ENCODE data around the gene TMEM164.

The TMEM164 gene

DNA sequence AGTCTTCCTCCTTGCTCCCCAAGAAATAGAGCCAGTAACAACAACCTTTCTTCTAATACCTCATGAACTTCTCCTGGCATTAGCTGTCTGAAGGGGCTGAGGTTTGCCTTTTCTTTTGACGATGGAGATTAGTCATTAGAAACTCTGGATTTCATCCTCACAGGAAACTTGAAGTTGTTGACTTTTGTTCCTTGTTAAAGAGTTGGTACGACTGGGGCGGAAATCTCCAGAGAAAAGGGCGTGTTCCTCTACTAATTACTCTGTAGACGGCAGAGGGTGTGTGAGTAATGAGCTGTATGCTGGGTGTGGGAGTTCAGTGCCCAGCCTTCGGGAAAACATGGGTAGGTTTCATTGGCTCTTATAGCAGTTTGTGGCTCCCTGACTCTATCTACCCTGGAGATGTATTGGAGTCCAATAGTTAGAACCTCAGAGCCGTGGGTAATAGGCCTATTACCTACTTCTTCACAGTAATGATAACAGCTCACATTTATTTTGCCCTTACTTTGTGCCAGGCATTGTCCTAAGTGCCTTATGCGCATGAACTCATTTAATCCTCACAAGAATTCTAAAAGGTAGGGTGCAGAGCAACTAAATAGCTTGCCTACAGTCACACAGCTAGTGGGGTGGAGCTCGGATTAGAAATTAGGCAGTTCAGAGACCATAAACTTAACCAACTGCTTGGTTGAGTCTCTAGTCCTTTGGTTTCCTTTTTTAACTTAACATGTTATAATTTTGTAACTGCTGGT lies 23.4 kb downstream of the TMEM164 start:
- FAIRE-seq (no peak), DNase-seq (ENCODE audit: insufficient read length, low spot score) (no peak)
- TF ChIP-seq, protein P1, sequence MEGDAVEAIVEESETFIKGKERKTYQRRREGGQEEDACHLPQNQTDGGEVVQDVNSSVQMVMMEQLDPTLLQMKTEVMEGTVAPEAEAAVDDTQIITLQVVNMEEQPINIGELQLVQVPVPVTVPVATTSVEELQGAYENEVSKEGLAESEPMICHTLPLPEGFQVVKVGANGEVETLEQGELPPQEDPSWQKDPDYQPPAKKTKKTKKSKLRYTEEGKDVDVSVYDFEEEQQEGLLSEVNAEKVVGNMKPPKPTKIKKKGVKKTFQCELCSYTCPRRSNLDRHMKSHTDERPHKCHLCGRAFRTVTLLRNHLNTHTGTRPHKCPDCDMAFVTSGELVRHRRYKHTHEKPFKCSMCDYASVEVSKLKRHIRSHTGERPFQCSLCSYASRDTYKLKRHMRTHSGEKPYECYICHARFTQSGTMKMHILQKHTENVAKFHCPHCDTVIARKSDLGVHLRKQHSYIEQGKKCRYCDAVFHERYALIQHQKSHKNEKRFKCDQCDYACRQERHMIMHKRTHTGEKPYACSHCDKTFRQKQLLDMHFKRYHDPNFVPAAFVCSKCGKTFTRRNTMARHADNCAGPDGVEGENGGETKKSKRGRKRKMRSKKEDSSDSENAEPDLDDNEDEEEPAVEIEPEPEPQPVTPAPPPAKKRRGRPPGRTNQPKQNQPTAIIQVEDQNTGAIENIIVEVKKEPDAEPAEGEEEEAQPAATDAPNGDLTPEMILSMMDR (IDR thresholded peaks at IDR 0.05; ENCODE audit: insufficient read depth, missing control alignments): no peak

DNA sequence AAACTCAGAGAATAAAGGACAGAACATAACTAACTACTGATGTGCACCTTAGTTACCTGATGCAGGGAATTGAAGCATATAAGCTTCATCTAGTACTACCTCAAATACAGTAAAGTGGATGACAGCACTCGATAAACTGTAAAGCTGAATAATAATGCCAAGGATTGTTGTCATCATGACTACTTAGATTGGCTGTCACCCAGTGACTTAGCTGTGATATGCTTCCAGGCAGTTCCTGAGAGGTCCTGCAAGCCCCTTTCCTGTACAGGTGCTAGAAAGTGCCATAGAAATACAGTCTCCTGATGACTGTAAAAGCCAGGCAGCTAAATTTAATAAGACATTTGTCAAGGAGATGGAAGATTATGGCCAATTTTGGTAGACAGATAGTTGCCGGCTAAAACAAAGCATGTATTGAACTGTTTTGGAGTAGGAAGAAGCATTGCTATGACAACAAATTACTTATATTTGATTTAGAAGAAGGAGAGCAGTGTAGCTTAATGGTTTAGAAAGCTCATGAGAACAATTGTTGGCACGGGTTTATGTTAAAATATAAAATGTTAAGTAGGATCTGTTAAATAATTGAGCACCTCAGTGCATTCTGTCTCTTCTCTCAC lies 29.7 kb downstream of the TMEM164 start:
- FAIRE-seq (no peak), DNase-seq (ENCODE audit: insufficient read length, low spot score) (no peak)
- TF ChIP-seq, protein P1 (IDR thresholded peaks at IDR 0.05; ENCODE audit: insufficient read depth, missing control alignments): no peak

DNA sequence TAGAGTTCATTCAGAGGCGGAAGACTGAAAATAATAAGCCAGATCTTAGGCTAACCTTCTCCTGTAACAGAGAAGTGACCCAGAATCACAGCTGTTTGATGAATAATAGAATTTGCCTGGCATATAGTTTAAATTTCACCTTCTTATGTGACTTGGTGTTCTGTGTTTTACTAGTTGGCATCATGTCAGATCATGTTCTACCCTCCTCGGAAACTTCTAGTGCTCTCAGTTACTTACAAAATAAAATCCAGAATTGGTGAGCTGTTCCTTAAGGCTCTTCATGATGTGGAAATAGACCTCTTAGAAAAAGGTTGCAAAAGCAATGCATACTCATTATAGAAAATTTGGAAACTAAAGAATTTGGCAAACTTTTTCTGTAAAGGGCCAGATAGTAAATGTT lies 31.1 kb downstream of the TMEM164 start:
- no peak for DNase-seq (ENCODE audit: insufficient read length, low spot score)
- FAIRE-seq: no peak

DNA sequence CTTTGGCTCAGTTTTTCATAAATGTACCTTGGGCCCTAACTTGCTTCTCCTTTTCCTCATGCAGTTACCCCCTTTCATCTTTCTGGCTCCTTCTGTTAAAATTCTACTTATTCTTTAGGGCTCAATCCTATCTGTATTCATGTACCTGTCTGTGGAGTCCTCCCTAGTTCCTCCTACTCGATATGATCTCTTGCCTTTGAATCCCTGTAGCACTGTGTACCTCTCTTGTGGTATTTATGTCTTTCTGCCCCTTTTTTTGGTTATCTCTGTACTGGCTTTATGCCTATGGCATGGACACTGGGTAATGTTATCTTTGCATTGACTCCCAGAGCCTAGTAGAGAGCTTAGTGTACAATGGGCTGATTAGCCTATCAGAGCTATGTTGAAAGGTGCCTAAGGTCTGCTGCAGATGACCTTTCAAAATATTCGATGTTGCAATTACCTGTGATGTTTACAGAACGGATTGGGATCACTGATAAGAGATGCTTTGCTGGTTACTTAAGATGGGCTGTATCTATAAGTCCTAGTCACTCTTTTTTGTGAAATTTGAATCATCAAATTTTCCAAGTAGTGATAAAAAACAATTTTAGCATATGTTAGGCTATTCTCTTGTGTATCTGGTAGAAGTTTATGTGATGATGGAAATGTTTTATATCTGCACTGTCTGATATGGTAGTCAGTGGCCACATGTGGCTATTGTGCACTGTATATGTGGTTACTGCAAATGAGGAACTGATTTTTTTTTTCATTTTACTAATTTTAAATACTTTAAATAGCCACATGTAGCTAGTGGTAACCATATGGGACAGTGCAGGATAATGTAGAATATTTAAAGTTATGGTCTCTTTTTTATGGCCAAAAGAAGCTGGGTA lies 33.5 kb downstream of the TMEM164 start:
- TF ChIP-seq, protein P1 (IDR thresholded peaks at IDR 0.05; ENCODE audit: insufficient read depth, missing control alignments): no peak
- FAIRE-seq (no peak), DNase-seq (ENCODE audit: insufficient read length, low spot score) (no peak)

More for the DNA sequence above, 31.1 kb downstream of the TMEM164 start:
- TF ChIP-seq, protein P1 (IDR thresholded peaks at IDR 0.05; ENCODE audit: insufficient read depth, missing control alignments): no peak

DNA sequence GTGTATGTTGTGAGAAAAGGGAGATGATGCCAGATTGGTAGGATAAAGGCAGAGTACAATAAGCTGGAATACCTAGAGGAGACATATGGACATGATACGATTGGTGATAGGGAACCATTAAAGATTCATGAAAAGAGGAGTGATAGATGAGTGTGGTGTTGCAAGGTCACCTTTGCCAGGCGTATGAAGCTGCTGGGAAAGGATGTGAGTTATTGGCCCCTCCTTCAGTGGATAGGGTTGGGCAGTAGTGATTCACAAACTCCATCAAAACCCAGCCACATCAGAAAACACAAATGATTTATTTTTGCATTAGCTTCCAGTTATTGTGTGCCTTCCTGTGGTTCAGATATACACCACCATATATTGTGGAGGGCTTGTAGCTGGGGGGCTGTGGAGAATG lies 34.3 kb downstream of the TMEM164 start:
- DNase-seq (ENCODE audit: insufficient read length, low spot score): no peak

DNA sequence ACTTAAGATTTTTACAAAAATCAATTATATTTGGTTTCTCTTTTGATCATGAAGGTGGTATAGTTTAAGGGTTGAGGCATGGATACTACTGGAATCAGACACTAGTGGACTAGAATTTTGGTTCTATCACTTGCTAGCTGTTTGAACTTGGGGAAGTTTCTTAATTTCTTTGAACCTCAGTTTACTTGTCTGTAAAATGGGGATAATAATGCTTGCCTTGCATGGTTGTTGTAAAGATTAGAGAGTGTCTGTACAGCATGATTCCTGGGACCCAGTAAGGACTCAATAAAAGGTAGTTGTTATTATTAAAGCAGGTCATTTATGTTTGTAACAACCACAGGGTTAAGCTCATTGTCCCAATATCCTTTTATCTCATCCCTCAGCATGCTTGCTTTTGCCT lies 36.0 kb downstream of the TMEM164 start:
- no peak for FAIRE-seq
- TF ChIP-seq, protein P1 (IDR thresholded peaks at IDR 0.05; ENCODE audit: insufficient read depth, missing control alignments): no peak

More for the DNA sequence above, 34.3 kb downstream of the TMEM164 start:
- TF ChIP-seq, protein P1 (IDR thresholded peaks at IDR 0.05; ENCODE audit: insufficient read depth, missing control alignments): no peak
- no peak for FAIRE-seq

More for the DNA sequence above, 36.0 kb downstream of the TMEM164 start:
- no peak for DNase-seq (ENCODE audit: insufficient read length, low spot score)
